Measurements from ENCODE around the gene TLR8. TPM values are rescaled to one million over a fixed set of nuclear protein-coding genes. Genes with fewer than 3 reads are reported as not detected.

Gene TLR8
- total RNA-seq, 2 donors from 2014 or later: 0.41 to 2.4 TPM

DNA sequence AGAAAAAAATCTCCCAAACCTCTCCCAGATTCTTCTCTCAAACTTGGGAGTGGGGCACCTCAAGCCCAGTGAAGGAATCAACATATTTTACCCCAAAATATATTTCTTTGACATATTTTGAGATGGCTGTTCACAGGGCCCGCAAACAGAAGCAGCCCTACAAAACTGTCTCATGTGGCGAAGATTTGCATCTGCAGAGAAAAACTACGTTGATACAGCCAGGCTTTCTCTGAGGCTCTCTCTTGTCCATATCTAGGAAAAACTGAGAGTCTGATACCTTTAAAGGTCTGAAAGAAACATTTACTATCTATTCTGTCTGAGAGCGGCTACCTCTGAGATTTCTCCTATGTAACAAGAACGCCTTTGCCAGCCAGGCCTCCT lies 45.2 kb downstream of the TLR8 start:
- peaks cover 0 to 23% of the 10 kb centered on the region in 2 donors for H3K4me1 ChIP-seq

DNA sequence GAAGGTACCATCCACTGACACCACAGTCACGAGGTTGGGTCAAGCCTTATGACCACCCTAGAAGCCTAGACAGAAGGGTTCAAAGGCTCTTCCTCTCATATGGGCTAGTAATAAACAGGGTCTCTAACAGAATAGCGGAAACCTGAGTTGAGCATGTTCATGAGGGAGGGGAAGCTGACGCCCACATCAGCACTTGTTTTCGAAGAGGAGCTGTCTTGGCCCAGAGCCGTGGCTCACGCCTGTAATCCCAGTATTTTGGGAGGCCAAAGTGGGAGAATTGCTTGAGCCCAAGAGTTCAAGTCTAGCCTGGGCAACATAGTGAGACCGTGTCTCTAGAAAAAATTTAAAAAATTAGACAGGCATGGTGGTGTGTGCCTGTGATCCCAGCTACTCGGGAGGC lies 47.0 kb downstream of the TLR8 start:
- H3K9me3 ChIP-seq: no peaks in the 10 kb centered on the region
- TF ChIP-seq, protein P1, sequence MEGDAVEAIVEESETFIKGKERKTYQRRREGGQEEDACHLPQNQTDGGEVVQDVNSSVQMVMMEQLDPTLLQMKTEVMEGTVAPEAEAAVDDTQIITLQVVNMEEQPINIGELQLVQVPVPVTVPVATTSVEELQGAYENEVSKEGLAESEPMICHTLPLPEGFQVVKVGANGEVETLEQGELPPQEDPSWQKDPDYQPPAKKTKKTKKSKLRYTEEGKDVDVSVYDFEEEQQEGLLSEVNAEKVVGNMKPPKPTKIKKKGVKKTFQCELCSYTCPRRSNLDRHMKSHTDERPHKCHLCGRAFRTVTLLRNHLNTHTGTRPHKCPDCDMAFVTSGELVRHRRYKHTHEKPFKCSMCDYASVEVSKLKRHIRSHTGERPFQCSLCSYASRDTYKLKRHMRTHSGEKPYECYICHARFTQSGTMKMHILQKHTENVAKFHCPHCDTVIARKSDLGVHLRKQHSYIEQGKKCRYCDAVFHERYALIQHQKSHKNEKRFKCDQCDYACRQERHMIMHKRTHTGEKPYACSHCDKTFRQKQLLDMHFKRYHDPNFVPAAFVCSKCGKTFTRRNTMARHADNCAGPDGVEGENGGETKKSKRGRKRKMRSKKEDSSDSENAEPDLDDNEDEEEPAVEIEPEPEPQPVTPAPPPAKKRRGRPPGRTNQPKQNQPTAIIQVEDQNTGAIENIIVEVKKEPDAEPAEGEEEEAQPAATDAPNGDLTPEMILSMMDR (IDR thresholded peaks at IDR 0.05): no peak
- no peaks in the 10 kb centered on the region for H3K27me3 ChIP-seq
- no peaks in the 10 kb centered on the region for H3K36me3 ChIP-seq
- DNase-seq (ENCODE audit: low spot score): no peak
- no peak overlapping the region for H3K4me3 ChIP-seq
- peaks cover 0 to 21% of the 10 kb centered on the region in 2 donors for H3K4me1 ChIP-seq
- H3K27ac ChIP-seq: no peak overlapping the region

More for the DNA sequence above, 45.2 kb downstream of the TLR8 start:
- H3K36me3 ChIP-seq: no peaks in the 10 kb centered on the region
- no peak for DNase-seq (ENCODE audit: low spot score)
- TF ChIP-seq, protein P1 (IDR thresholded peaks at IDR 0.05): no peak
- no peak overlapping the region for H3K27ac ChIP-seq
- no peaks in the 10 kb centered on the region for H3K27me3 ChIP-seq
- H3K9me3 ChIP-seq: no peaks in the 10 kb centered on the region
- H3K4me3 ChIP-seq: no peak overlapping the region

DNA sequence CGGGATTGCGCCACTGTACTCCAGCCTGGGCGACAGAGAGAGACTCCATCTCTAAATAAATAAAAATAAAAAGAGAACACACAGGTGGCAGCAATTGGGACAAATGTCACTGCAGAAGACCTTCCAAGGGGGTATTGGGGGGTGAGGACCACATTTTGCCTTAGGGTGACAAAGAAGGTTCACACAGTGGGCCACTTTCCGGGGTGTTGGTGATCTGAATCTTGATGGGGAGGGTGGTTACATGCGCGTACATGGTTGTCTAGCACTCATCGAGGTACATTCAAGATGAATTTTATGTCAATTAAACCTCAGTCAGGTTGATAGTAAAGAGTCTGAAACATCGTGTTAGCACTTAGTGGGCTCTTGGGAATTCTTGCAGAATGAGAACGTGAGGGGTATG lies 48.0 kb downstream of the TLR8 start:
- Histone ChIP-seq H3K36me3 (no peaks in the 10 kb centered on the region), H3K4me3 (no peak overlapping the region), H3K4me1 (peaks cover 0 to 20% of the 10 kb centered on the region in 2 donors), H3K27ac (no peak overlapping the region), H3K9me3 (no peaks in the 10 kb centered on the region), H3K27me3 (no peaks in the 10 kb centered on the region)
- TF ChIP-seq, protein P1 (IDR thresholded peaks at IDR 0.05): no peak
- DNase-seq (ENCODE audit: low spot score): no peak

- Histone ChIP-seq H3K4me3 (no peak overlapping the region), H3K27ac (peak overlapping the region; percentile 10 to 55), H3K9me3 (no peaks in the 10 kb centered on the region), H3K36me3 (no peaks in the 10 kb centered on the region), H3K27me3 (no peaks in the 10 kb centered on the region), H3K4me1 (peaks cover 0 to 14% of the 10 kb centered on the region in 2 donors)
- no peak for DNase-seq (ENCODE audit: low spot score)
- TF ChIP-seq, protein P1 (IDR thresholded peaks at IDR 0.05): no peak
These were observed 48.6 kb downstream of the TLR8 start for GRCh38 chrX:12954981-12955380.

GRCh38 chrX:12955882-12956703 lies 49.7 kb downstream of the TLR8 start:
- no peak for DNase-seq (ENCODE audit: low spot score)
- H3K27ac ChIP-seq: peak overlapping the region; percentile 55
- H3K27me3 ChIP-seq: no peaks in the 10 kb centered on the region
- no peaks in the 10 kb centered on the region for H3K36me3 ChIP-seq
- peaks cover 0 to 14% of the 10 kb centered on the region in 2 donors for H3K4me1 ChIP-seq
- no peaks in the 10 kb centered on the region for H3K9me3 ChIP-seq
- no peak overlapping the region for H3K4me3 ChIP-seq
- TF ChIP-seq, protein P1 (IDR thresholded peaks at IDR 0.05): no peak

Data from right atrium auricular region (tissue), 2 donors.